Trophoblast cell (in vitro differentiated cells and primary cell): Measurements from ENCODE around the gene BPIFB2.
A peak's percentile ranks its signal among the peaks of the same experiment; 100 is the strongest.

Experiments used
- DNase-seq, 2 donors: peaks; one replicate each; pipeline ENCODE4 v3.0.0-alpha.2; 2016
- H2AFZ ChIP-seq: 2 replicates; pipeline ENCODE4 v1.6.1; 2013; ENCODE audit warnings: low read length, moderate library complexity, mild to moderate bottlenecking; ENCODE audit not compliant: insufficient read depth, poor library complexity
- H2AK5ac ChIP-seq: 2 replicates; pipeline ENCODE4 v1.6.1; 2013; ENCODE audit warnings: mild to moderate bottlenecking, low read length
- H2BK120ac ChIP-seq: 2 replicates; pipeline ENCODE4 v1.6.1; 2013; ENCODE audit warnings: low read length, mild to moderate bottlenecking, moderate library complexity; ENCODE audit not compliant: insufficient read depth, poor library complexity
- H2BK12ac ChIP-seq: 2 replicates; pipeline ENCODE4 v1.6.1; 2013; ENCODE audit warnings: mild to moderate bottlenecking, low read length, moderate library complexity
- H2BK5ac ChIP-seq: 2 replicates; pipeline ENCODE4 v1.6.1; 2013; ENCODE audit warnings: low read length, low read depth, moderate library complexity, mild to moderate bottlenecking; ENCODE audit not compliant: poor library complexity
- H3K14ac ChIP-seq: 2 replicates; pipeline ENCODE4 v1.6.1; 2013; ENCODE audit warnings: mild to moderate bottlenecking, low read length
- H3K18ac ChIP-seq: 2 replicates; pipeline ENCODE4 v1.6.1; 2013; ENCODE audit warnings: mild to moderate bottlenecking, low read length
- H3K23ac ChIP-seq: 2 replicates; pipeline ENCODE4 v1.6.1; 2013; ENCODE audit warnings: low read length
- H3K27ac ChIP-seq: 2 replicates; pipeline ENCODE4 v1.5.1; 2013; ENCODE audit warnings: low read depth, mild to moderate bottlenecking, inconsistent platforms, low read length, moderate library complexity
- H3K27me3 ChIP-seq: 2 replicates; pipeline ENCODE4 v1.6.1; 2013; ENCODE audit warnings: inconsistent platforms, mild to moderate bottlenecking, low read length, moderate library complexity; ENCODE audit not compliant: insufficient read depth
- H3K36me3 ChIP-seq, 2 experiments: 1 replicate in 1 of 2; 2 replicates in 1 of 2; pipeline ENCODE4 v1.6.1; 2013; ENCODE audit warnings: low read length in 2 of 2, mild to moderate bottlenecking in 2 of 2, moderate library complexity in 1 of 2; ENCODE audit not compliant: insufficient read depth in 2 of 2, control insufficient read depth in 1 of 2
- H3K4ac ChIP-seq: 2 replicates; pipeline ENCODE4 v1.6.1; 2013; ENCODE audit warnings: low read depth, mild to moderate bottlenecking, low read length, moderate library complexity
- H3K4me1 ChIP-seq, 2 experiments: 1 replicate in 1 of 2; 2 replicates in 1 of 2; pipeline ENCODE4 v1.6.1; 2013; ENCODE audit warnings: low read length in 2 of 2, mild to moderate bottlenecking in 2 of 2, moderate library complexity in 1 of 2; ENCODE audit not compliant: insufficient read depth in 2 of 2, control insufficient read depth in 1 of 2
- H3K4me2 ChIP-seq: 2 replicates; pipeline ENCODE4 v1.6.1; 2013; ENCODE audit warnings: inconsistent platforms, mild to moderate bottlenecking, low read length, moderate library complexity
- H3K4me3 ChIP-seq: 2 replicates; pipeline ENCODE4 v1.5.1; 2013; ENCODE audit warnings: mild to moderate bottlenecking, low read depth, low read length, inconsistent platforms
- H3K79me1 ChIP-seq: one replicate; pipeline ENCODE4 v1.6.1; 2013; ENCODE audit warnings: low read length
- H3K79me2 ChIP-seq: 2 replicates; pipeline ENCODE4 v1.6.1; 2013; ENCODE audit warnings: low read length, mild to moderate bottlenecking; ENCODE audit not compliant: control insufficient read depth, insufficient read depth, poor library complexity
- H3K9ac ChIP-seq: 2 replicates; pipeline ENCODE4 v1.6.1; 2013; ENCODE audit warnings: mild to moderate bottlenecking, low read length
- H3K9me3 ChIP-seq: 2 replicates; pipeline ENCODE4 v1.6.1; 2013; ENCODE audit warnings: low read depth, mild to moderate bottlenecking, control low read depth, inconsistent platforms, low read length; ENCODE audit not compliant: insufficient read depth
- H4K12ac ChIP-seq: 2 replicates; pipeline ENCODE4 v1.6.1; 2013; ENCODE audit warnings: low read depth, mild to moderate bottlenecking, low read length, moderate library complexity
- H4K8ac ChIP-seq: 2 replicates; pipeline ENCODE4 v1.6.1; 2013; ENCODE audit warnings: low read depth, mild to moderate bottlenecking, low read length, moderate library complexity
- H4K91ac ChIP-seq: one replicate; pipeline ENCODE4 v1.6.1; 2013; ENCODE audit warnings: low read depth, mild to moderate bottlenecking, low read length, moderate library complexity
- WGBS: extraction: QIAGEN DNeasy Blood & Tissue Kit; methylation state at CpG from one replicate; pipeline ENCODE4 v1.1.7; 2013; ENCODE audit warnings: missing lambda C conversion rate; ENCODE audit not compliant: insufficient read length, insufficient coverage; ENCODE audit errors: extremely low coverage; 5-methylcytosine and 5-hydroxymethylcytosine counted together

Gene BPIFB2

GRCh38 chr20:33025318-33025876 lies 17.9 kb downstream of the BPIFB2 start:
- H2AK5ac ChIP-seq, result no peak overlapping the region
- no peaks in the 10 kb centered on the region for H3K27me3 ChIP-seq
- H3K9ac ChIP-seq, result no peak overlapping the region
- H3K23ac ChIP-seq, result no peak overlapping the region
- H3K4me2 ChIP-seq, result no peak overlapping the region
- H3K79me2 ChIP-seq, result no peaks in the 10 kb centered on the region
- H3K27ac ChIP-seq, result no peak overlapping the region
- H4K8ac ChIP-seq, result no peak overlapping the region
- no peak overlapping the region for H2BK5ac ChIP-seq
- H3K9me3 ChIP-seq, result no peaks in the 10 kb centered on the region
- H2BK12ac ChIP-seq, result no peak overlapping the region
- H3K4me1 ChIP-seq, result no peaks in the 10 kb centered on the region
- no peak overlapping the region for H3K4ac ChIP-seq
- no peak overlapping the region for H3K18ac ChIP-seq
- no peak overlapping the region for H4K12ac ChIP-seq
- no peak overlapping the region for H4K91ac ChIP-seq
- H3K14ac ChIP-seq, result no peak overlapping the region
- H3K4me3 ChIP-seq, result no peak overlapping the region
- no peak for DNase-seq
- no peak overlapping the region for H2BK120ac ChIP-seq
- no peaks in the 10 kb centered on the region for H3K79me1 ChIP-seq
- no peak overlapping the region for H2AFZ ChIP-seq
- no peaks in the 10 kb centered on the region for H3K36me3 ChIP-seq
- WGBS, result 96% methylated on average over 9 of the region's 9 CpGs

GRCh38 chr20:33026072-33026778 lies 18.7 kb downstream of the BPIFB2 start:
- Histone ChIP-seq H3K9me3 (no peaks in the 10 kb centered on the region), H3K14ac (no peak overlapping the region), H4K12ac (no peak overlapping the region), H3K79me2 (no peaks in the 10 kb centered on the region), H2BK5ac (no peak overlapping the region), H3K27ac (no peak overlapping the region), H3K4me2 (no peak overlapping the region), H2AK5ac (no peak overlapping the region), H2AFZ (no peak overlapping the region), H3K79me1 (no peaks in the 10 kb centered on the region), H3K36me3 (no peaks in the 10 kb centered on the region), H3K4me1 (no peaks in the 10 kb centered on the region), H3K27me3 (no peaks in the 10 kb centered on the region), H2BK120ac (no peak overlapping the region), H4K91ac (no peak overlapping the region), H3K4ac (no peak overlapping the region), H3K9ac (no peak overlapping the region), H2BK12ac (no peak overlapping the region), H3K23ac (no peak overlapping the region), H3K4me3 (no peak overlapping the region), H4K8ac (no peak overlapping the region), H3K18ac (no peak overlapping the region)
- WGBS, result no CpG with 5 or more reads among the region's 5 CpGs
- DNase-seq, result no peak

GRCh38 chr20:33026779-33027759 lies 19.6 kb downstream of the BPIFB2 start:
- H4K91ac ChIP-seq, result no peak overlapping the region
- H3K4me2 ChIP-seq, result no peak overlapping the region
- no peak overlapping the region for H4K12ac ChIP-seq
- no peak overlapping the region for H3K23ac ChIP-seq
- H3K4me3 ChIP-seq, result no peak overlapping the region
- H3K4ac ChIP-seq, result no peak overlapping the region
- no peak overlapping the region for H2BK120ac ChIP-seq
- no peak overlapping the region for H2AK5ac ChIP-seq
- no peaks in the 10 kb centered on the region for H3K36me3 ChIP-seq
- H4K8ac ChIP-seq, result no peak overlapping the region
- H3K4me1 ChIP-seq, result no peaks in the 10 kb centered on the region
- H2AFZ ChIP-seq, result no peak overlapping the region
- H2BK12ac ChIP-seq, result no peak overlapping the region
- no CpG with 5 or more reads among the region's 10 CpGs for WGBS
- H3K27me3 ChIP-seq, result no peaks in the 10 kb centered on the region
- no peaks in the 10 kb centered on the region for H3K9me3 ChIP-seq
- H3K18ac ChIP-seq, result no peak overlapping the region
- no peak for DNase-seq
- no peaks in the 10 kb centered on the region for H3K79me2 ChIP-seq
- H3K27ac ChIP-seq, result no peak overlapping the region
- H3K9ac ChIP-seq, result no peak overlapping the region
- no peaks in the 10 kb centered on the region for H3K79me1 ChIP-seq
- H3K14ac ChIP-seq, result no peak overlapping the region
- H2BK5ac ChIP-seq, result no peak overlapping the region

GRCh38 chr20:33027769-33028751 lies 20.6 kb downstream of the BPIFB2 start:
- H3K27ac ChIP-seq, result no peak overlapping the region
- no peaks in the 10 kb centered on the region for H3K4me1 ChIP-seq
- no peaks in the 10 kb centered on the region for H3K36me3 ChIP-seq
- H3K9me3 ChIP-seq, result no peaks in the 10 kb centered on the region
- H3K18ac ChIP-seq, result no peak overlapping the region
- no CpG with 5 or more reads among the region's 12 CpGs for WGBS
- no peak overlapping the region for H2BK120ac ChIP-seq
- H2AFZ ChIP-seq, result no peak overlapping the region
- H3K79me1 ChIP-seq, result no peaks in the 10 kb centered on the region
- no peak overlapping the region for H3K4ac ChIP-seq
- H3K79me2 ChIP-seq, result no peaks in the 10 kb centered on the region
- H2AK5ac ChIP-seq, result no peak overlapping the region
- no peak overlapping the region for H2BK5ac ChIP-seq
- H4K91ac ChIP-seq, result no peak overlapping the region
- no peak overlapping the region for H3K23ac ChIP-seq
- no peak for DNase-seq
- no peak overlapping the region for H3K4me3 ChIP-seq
- H4K8ac ChIP-seq, result no peak overlapping the region
- H2BK12ac ChIP-seq, result no peak overlapping the region
- H3K27me3 ChIP-seq, result no peaks in the 10 kb centered on the region
- H4K12ac ChIP-seq, result no peak overlapping the region
- H3K9ac ChIP-seq, result peak overlapping the region; percentile 18
- H3K4me2 ChIP-seq, result no peak overlapping the region
- H3K14ac ChIP-seq, result no peak overlapping the region
